ENCODE data around the gene TMEM269. TPM values are rescaled to one million over a fixed set of nuclear protein-coding genes. Genes with fewer than 3 reads are reported as not detected.

The TMEM269 gene
- total RNA-seq, 1 donor from 2014 or later, result under 0.01 TPM

GRCh38 chr1:42773420-42773819 lies 11.4 kb upstream of the TMEM269 start:
- Histone ChIP-seq H3K36me3 (ENCODE audit: control insufficient read depth, insufficient read depth, low read length) (peaks cover 4% of the 10 kb centered on the region), H3K4me3 (ENCODE audit: low read depth, low read length) (no peak overlapping the region), H3K27me3 (ENCODE audit: control insufficient read depth, insufficient read depth, low read length) (no peaks in the 10 kb centered on the region)
- DNase-seq (ENCODE audit: low read depth) (no peak), FAIRE-seq (no peak)
- no peak for TF ChIP-seq CTCF (IDR thresholded peaks at IDR 0.05; ENCODE audit: insufficient read depth, low read length, severe bottlenecking)

GRCh38 chr1:42774928-42775526 lies 9.8 kb upstream of the TMEM269 start:
- no peak overlapping the region for H3K4me3 ChIP-seq (ENCODE audit: low read depth, low read length)
- no peak for FAIRE-seq
- H3K36me3 ChIP-seq (ENCODE audit: control insufficient read depth, insufficient read depth, low read length), result peaks cover 4% of the 10 kb centered on the region

GRCh38 chr1:42776502-42776901 lies 8.3 kb upstream of the TMEM269 start:
- Histone ChIP-seq H3K4me3 (ENCODE audit: low read depth, low read length) (no peak overlapping the region), H3K36me3 (ENCODE audit: control insufficient read depth, insufficient read depth, low read length) (peaks cover 4% of the 10 kb centered on the region), H3K27me3 (ENCODE audit: control insufficient read depth, insufficient read depth, low read length) (no peaks in the 10 kb centered on the region)
- no peak for TF ChIP-seq CTCF (IDR thresholded peaks at IDR 0.05; ENCODE audit: insufficient read depth, low read length, severe bottlenecking)
- no peak for FAIRE-seq
- no peak for DNase-seq (ENCODE audit: low read depth)

More at GRCh38 chr1:42774928-42775526, 9.8 kb upstream of the TMEM269 start:
- H3K27me3 ChIP-seq (ENCODE audit: control insufficient read depth, insufficient read depth, low read length), result no peaks in the 10 kb centered on the region
- DNase-seq (ENCODE audit: low read depth), result no peak
- TF ChIP-seq CTCF (IDR thresholded peaks at IDR 0.05; ENCODE audit: insufficient read depth, low read length, severe bottlenecking), result no peak

GRCh38 chr1:42777852-42778251 lies 6.9 kb upstream of the TMEM269 start:
- FAIRE-seq, result no peak
- Histone ChIP-seq H3K4me3 (ENCODE audit: low read depth, low read length) (no peak overlapping the region), H3K27me3 (ENCODE audit: control insufficient read depth, insufficient read depth, low read length) (no peaks in the 10 kb centered on the region), H3K36me3 (ENCODE audit: control insufficient read depth, insufficient read depth, low read length) (peaks cover 4% of the 10 kb centered on the region)
- TF ChIP-seq CTCF (IDR thresholded peaks at IDR 0.05; ENCODE audit: insufficient read depth, low read length, severe bottlenecking), result peak; percentile 68
- DNase-seq (ENCODE audit: low read depth), result peak; percentile 45

- no peaks in the 10 kb centered on the region for H3K27me3 ChIP-seq (ENCODE audit: control insufficient read depth, insufficient read depth, low read length)
- peaks cover 4% of the 10 kb centered on the region for H3K36me3 ChIP-seq (ENCODE audit: control insufficient read depth, insufficient read depth, low read length)
- H3K4me3 ChIP-seq (ENCODE audit: low read depth, low read length), result no peak overlapping the region
- DNase-seq (ENCODE audit: low read depth) (no peak), FAIRE-seq (no peak)
- no peak for TF ChIP-seq CTCF (IDR thresholded peaks at IDR 0.05; ENCODE audit: insufficient read depth, low read length, severe bottlenecking)
These were observed 5.1 kb upstream of the TMEM269 start for GRCh38 chr1:42779725-42780124.

GRCh38 chr1:42780176-42780575 lies 4.6 kb upstream of the TMEM269 start:
- H3K4me3 ChIP-seq (ENCODE audit: low read depth, low read length), result no peak overlapping the region
- no peaks in the 10 kb centered on the region for H3K27me3 ChIP-seq (ENCODE audit: control insufficient read depth, insufficient read depth, low read length)
- peaks cover 1% of the 10 kb centered on the region for H3K36me3 ChIP-seq (ENCODE audit: control insufficient read depth, insufficient read depth, low read length)
- FAIRE-seq (no peak), DNase-seq (ENCODE audit: low read depth) (no peak)
- no peak for TF ChIP-seq CTCF (IDR thresholded peaks at IDR 0.05; ENCODE audit: insufficient read depth, low read length, severe bottlenecking)
